Panc1 (cell line): ENCODE results near the gene MAGI3. TPM values are rescaled to one million over a fixed set of nuclear protein-coding genes. Genes with fewer than 3 reads are reported as not detected.

Experiments
- ATAC-seq: fragments of 200-7000 bp; cut with Tn5 transposase; 2 replicates; pipeline ENCODE4 v1.9.1; 2020; ENCODE audit warnings: mild to moderate bottlenecking, moderate library complexity
- BruUV-seq: library from RNA; stranded (reverse); fragments of 400-500 nt; replicated peaks from 2 replicates; lab custom pipeline; 2021; lab: Mats Ljungman, UMichigan
- CTCF ChIA-PET: fragments of 300-600 bp; sonication (Branson Sonifier 250); formaldehyde crosslinking; loops from one replicate; lab custom pipeline; 2022; ENCODE audit warnings: antibody characterized with exemption; lab: Charles Lee
- POLR2A ChIA-PET: fragments of 300-600 bp; sonication (Branson Sonifier 250); formaldehyde crosslinking; loops from one replicate; lab custom pipeline; 2022; ENCODE audit warnings: antibody characterized with exemption; lab: Charles Lee
- DNase-seq: peaks from one replicate; pipeline ENCODE4 v3.0.0-alpha.2; 2010; ENCODE audit warnings: low read depth, low spot score
- H3K27ac ChIP-seq: 2 replicates; pipeline ENCODE4 v1.5.1; 2011; ENCODE audit warnings: mild to moderate bottlenecking, low read length, inconsistent platforms
- H3K27me3 ChIP-seq: fragments of 200-500 bp; sonication (Bioruptor generic); 2 replicates; pipeline ENCODE4 v1.6.0; 2014; ENCODE audit warnings: low read length, inconsistent platforms; ENCODE audit not compliant: control insufficient read depth, insufficient read depth
- H3K36me3 ChIP-seq: fragments of 200-500 bp; sonication (Bioruptor generic); 2 replicates; pipeline ENCODE4 v1.5.1; 2014; ENCODE audit warnings: inconsistent platforms, mild to moderate bottlenecking, low read length, moderate library complexity; ENCODE audit not compliant: control insufficient read depth, insufficient read depth
- H3K4me1 ChIP-seq: 2 replicates; pipeline ENCODE4 v1.5.1; 2011; ENCODE audit warnings: inconsistent platforms, mild to moderate bottlenecking, low read length, moderate library complexity; ENCODE audit not compliant: control insufficient read depth, insufficient read depth
- H3K4me3 ChIP-seq, 2 experiments: 2 replicates each; pipeline ENCODE4 v1.5.1; 2011 to 2012; ENCODE audit warnings: low read depth in 2 of 2, low read length in 2 of 2, mild to moderate bottlenecking in 2 of 2, inconsistent platforms in 1 of 2, moderate library complexity in 1 of 2
- H3K9me3 ChIP-seq: fragments of 200-500 bp; sonication (Bioruptor generic); 2 replicates; pipeline ENCODE4 v1.5.1; 2014; ENCODE audit warnings: low read depth, mild to moderate bottlenecking, inconsistent platforms, low read length, moderate library complexity; ENCODE audit not compliant: control insufficient read depth, insufficient read depth
- POLR2AphosphoS5 ChIP-seq: IDR thresholded peaks from 2 replicates; pipeline ENCODE4 v1.6.1; 2012; ENCODE audit warnings: mild to moderate bottlenecking, low read depth, low read length, moderate library complexity
- SIN3A ChIP-seq: IDR thresholded peaks from 2 replicates; pipeline ENCODE4 v1.6.1; 2012; ENCODE audit warnings: low read depth, mild to moderate bottlenecking, low read length, moderate library complexity, borderline replicate concordance; ENCODE audit not compliant: insufficient read depth
- TCF7L2 ChIP-seq: IDR thresholded peaks from 2 replicates; pipeline ENCODE4 v1.6.1; 2011; ENCODE audit warnings: mild to moderate bottlenecking, low read depth, low read length, inconsistent platforms
- in situ Hi-C: cut with HindIII; loops from 2 replicates; pipeline ENCODE4 v1.10.0; 2016; ENCODE audit warnings: low sequenced_read_pairs, low pct_unique_long_range_greater_than_20kb
- intact Hi-C: fragments of 100-400 bp; cut with micrococcal nuclease; formaldehyde crosslinking; loops from one replicate; pipeline ENCODE4 v1.10.0; 2022; ENCODE audit not compliant: unreplicated experiment
- total RNA-seq: library from RNA; stranded (reverse); gene quantifications from one replicate; pipeline ENCODE4 v1.2.1, GENCODE V29; 2021; ENCODE audit not compliant: unreplicated experiment
- TF ChIP-seq, protein P1 (sequence below), 2 experiments: IDR thresholded peaks; 2 replicates each; pipeline ENCODE4 v1.6.1; 2011 to 2012; ENCODE audit warnings: low read depth in 2 of 2, control low read depth in 1 of 2, low read length in 1 of 2, mild to moderate bottlenecking in 1 of 2, moderate library complexity in 1 of 2; ENCODE audit not compliant: insufficient read depth in 1 of 2
- TF ChIP-seq, protein P2 (sequence below): fragments of 450-650 bp; IDR thresholded peaks from 2 replicates; pipeline ENCODE4 v1.5.1; 2017; ENCODE audit warnings: mild to moderate bottlenecking

Gene MAGI3
- total RNA-seq, 1 experiment from 2014 or later: 10.9 TPM

- BruUV-seq: no TSS peak
- Histone ChIP-seq H3K27me3 (no peaks in the 10 kb centered on the region), H3K36me3 (no peaks in the 10 kb centered on the region; the same call in 1 of the 2 replicates), H3K4me3 (no peak overlapping the region), H3K27ac (no peak overlapping the region), H3K9me3 (no peaks in the 10 kb centered on the region), H3K4me1 (no peaks in the 10 kb centered on the region)
- CTCF ChIA-PET: no interaction called here
- TF ChIP-seq POLR2AphosphoS5 (no peak), SIN3A (no peak), TCF7L2 (no peak)
- TF ChIP-seq, protein P1, sequence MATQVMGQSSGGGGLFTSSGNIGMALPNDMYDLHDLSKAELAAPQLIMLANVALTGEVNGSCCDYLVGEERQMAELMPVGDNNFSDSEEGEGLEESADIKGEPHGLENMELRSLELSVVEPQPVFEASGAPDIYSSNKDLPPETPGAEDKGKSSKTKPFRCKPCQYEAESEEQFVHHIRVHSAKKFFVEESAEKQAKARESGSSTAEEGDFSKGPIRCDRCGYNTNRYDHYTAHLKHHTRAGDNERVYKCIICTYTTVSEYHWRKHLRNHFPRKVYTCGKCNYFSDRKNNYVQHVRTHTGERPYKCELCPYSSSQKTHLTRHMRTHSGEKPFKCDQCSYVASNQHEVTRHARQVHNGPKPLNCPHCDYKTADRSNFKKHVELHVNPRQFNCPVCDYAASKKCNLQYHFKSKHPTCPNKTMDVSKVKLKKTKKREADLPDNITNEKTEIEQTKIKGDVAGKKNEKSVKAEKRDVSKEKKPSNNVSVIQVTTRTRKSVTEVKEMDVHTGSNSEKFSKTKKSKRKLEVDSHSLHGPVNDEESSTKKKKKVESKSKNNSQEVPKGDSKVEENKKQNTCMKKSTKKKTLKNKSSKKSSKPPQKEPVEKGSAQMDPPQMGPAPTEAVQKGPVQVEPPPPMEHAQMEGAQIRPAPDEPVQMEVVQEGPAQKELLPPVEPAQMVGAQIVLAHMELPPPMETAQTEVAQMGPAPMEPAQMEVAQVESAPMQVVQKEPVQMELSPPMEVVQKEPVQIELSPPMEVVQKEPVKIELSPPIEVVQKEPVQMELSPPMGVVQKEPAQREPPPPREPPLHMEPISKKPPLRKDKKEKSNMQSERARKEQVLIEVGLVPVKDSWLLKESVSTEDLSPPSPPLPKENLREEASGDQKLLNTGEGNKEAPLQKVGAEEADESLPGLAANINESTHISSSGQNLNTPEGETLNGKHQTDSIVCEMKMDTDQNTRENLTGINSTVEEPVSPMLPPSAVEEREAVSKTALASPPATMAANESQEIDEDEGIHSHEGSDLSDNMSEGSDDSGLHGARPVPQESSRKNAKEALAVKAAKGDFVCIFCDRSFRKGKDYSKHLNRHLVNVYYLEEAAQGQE (IDR thresholded peaks at IDR 0.05; ENCODE audit: insufficient read depth in 1 of 2, low read depth in 2 of 2, low read length in 1 of 2): no peak
- TF ChIP-seq, protein P2, sequence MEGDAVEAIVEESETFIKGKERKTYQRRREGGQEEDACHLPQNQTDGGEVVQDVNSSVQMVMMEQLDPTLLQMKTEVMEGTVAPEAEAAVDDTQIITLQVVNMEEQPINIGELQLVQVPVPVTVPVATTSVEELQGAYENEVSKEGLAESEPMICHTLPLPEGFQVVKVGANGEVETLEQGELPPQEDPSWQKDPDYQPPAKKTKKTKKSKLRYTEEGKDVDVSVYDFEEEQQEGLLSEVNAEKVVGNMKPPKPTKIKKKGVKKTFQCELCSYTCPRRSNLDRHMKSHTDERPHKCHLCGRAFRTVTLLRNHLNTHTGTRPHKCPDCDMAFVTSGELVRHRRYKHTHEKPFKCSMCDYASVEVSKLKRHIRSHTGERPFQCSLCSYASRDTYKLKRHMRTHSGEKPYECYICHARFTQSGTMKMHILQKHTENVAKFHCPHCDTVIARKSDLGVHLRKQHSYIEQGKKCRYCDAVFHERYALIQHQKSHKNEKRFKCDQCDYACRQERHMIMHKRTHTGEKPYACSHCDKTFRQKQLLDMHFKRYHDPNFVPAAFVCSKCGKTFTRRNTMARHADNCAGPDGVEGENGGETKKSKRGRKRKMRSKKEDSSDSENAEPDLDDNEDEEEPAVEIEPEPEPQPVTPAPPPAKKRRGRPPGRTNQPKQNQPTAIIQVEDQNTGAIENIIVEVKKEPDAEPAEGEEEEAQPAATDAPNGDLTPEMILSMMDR: no peak
- intact Hi-C loops (no loop called here), in situ Hi-C loops (no loop called here)
- POLR2A ChIA-PET: no interaction called here
- DNase-seq: no peak
- ATAC-seq: no peak
Observed at GRCh38 chr1:113663165-113663951, 273.0 kb downstream of the MAGI3 start.

DNA sequence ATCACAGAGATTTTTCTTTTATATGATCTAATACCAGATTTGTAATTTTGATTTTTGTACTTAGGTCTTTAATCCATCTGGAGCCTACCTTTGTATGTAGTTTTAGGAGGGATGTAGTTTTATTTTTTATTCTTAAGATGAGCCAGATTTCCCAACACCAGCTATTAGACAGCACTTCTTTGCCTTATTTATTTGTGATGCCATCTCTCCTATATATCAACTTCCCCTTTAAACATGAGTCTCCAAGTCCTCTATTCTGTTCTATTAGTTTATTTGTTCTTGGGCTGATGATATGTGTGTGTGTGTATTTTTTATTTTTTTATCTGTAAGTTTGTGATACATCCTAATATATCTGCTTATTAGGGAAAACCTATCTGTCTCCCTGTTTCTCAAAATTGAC is 274.8 kb downstream of the MAGI3 start:
- POLR2A ChIA-PET: no interaction called here
- H3K27me3 ChIP-seq: no peaks in the 10 kb centered on the region
- H3K27ac ChIP-seq: no peak overlapping the region
- BruUV-seq: no TSS peak
- no peaks in the 10 kb centered on the region for H3K9me3 ChIP-seq
- ATAC-seq (no peak), DNase-seq (no peak)
- in situ Hi-C loops: no loop called here
- TF ChIP-seq POLR2AphosphoS5 (no peak), TCF7L2 (no peak), SIN3A (no peak)
- TF ChIP-seq, protein P1 (IDR thresholded peaks at IDR 0.05; ENCODE audit: insufficient read depth in 1 of 2, low read depth in 2 of 2, low read length in 1 of 2): no peak
- TF ChIP-seq, protein P2: no peak
- intact Hi-C loops: no loop called here
- no peaks in the 10 kb centered on the region for H3K4me1 ChIP-seq
- H3K36me3 ChIP-seq: no peaks in the 10 kb centered on the region; the same call in 1 of the 2 replicates
- H3K4me3 ChIP-seq: no peak overlapping the region
- CTCF ChIA-PET: no interaction called here
